ENCODE data around the gene SELENON.

SELENON gene

DNA sequence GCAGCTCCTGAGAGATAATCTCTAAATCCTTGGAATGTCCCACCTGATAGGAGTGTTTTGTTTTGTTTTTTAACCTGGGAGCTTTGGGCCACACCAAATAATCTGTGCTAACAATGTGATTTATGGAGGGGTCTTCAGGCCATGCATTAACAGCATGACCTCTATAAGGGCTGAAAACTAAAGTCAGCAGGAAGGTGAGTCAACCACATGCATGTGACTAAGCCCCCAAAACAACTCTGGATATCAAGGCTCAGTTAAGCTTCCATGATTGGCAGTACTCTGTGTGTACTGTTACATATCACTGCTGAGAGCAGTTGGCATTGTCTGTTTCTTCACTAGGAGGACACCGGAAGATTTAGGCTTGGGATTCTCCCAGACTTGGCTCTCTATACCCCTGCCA, 48.5 kb downstream of the SELENON start:
- H4K8ac ChIP-seq (ENCODE audit: low read depth, low read length) = no peak overlapping the region
- no peak overlapping the region for H2BK15ac ChIP-seq (ENCODE audit: low read length)
- no peak overlapping the region for H2AK5ac ChIP-seq (ENCODE audit: low read depth, low read length)
- H2AFZ ChIP-seq (ENCODE audit: low read length) = no peak overlapping the region
- peaks cover 0 to 4% of the 10 kb centered on the region in 2 donors for H3K4me1 ChIP-seq (ENCODE audit: control insufficient read depth in 2 of 2, insufficient read depth in 1 of 2, low read depth in 1 of 2, low read length in 2 of 2)
- no peaks in the 10 kb centered on the region for H3K79me1 ChIP-seq (ENCODE audit: low read depth, low read length)
- no peak overlapping the region for H2BK120ac ChIP-seq (ENCODE audit: low read depth, low read length)
- no peak overlapping the region for H2BK5ac ChIP-seq (ENCODE audit: low read length)
- H3K27ac ChIP-seq (replicated peaks; ENCODE audit: low read length) = no peak overlapping the region
- no peak overlapping the region for H3K4ac ChIP-seq (ENCODE audit: low read length)
- no peak overlapping the region for H3K14ac ChIP-seq (ENCODE audit: low read length)
- no peak overlapping the region for H3K9ac ChIP-seq (ENCODE audit: low read depth, low read length, poor library complexity)
- no peak overlapping the region for H3K4me2 ChIP-seq (ENCODE audit: insufficient read depth, low read length, poor library complexity, severe bottlenecking)
- H2BK12ac ChIP-seq (ENCODE audit: low read length) = no peak overlapping the region
- H3K18ac ChIP-seq (ENCODE audit: low read length) = no peak overlapping the region
- peaks cover 0 to 2% (median 0%) of the 10 kb centered on the region in 3 experiments for H3K27me3 ChIP-seq (ENCODE audit: control insufficient read depth in 3 of 3, insufficient read depth in 3 of 3, low read depth in 1 of 3, low read length in 3 of 3)
- no CpG with 5 or more reads among the region's 1 CpG for WGBS, 2 donors (ENCODE audit: extremely low coverage in 2 of 2, insufficient read length in 2 of 2, insufficient replicate concordance in 1 of 2)
- DNase-seq (ENCODE audit: low spot score) = no peak
- no peaks in the 10 kb centered on the region for H3K36me3 ChIP-seq (replicated peaks in 1 of 2; ENCODE audit: control insufficient read depth in 2 of 2, insufficient read depth in 2 of 2, low read length in 2 of 2)
- H3K9me3 ChIP-seq (replicated peaks in 1 of 2; ENCODE audit: control insufficient read depth in 2 of 2, insufficient read depth in 1 of 2, low read depth in 1 of 2, low read length in 2 of 2) = peaks cover 0 to 4% of the 10 kb centered on the region in 2 donors
- no peak overlapping the region for H4K91ac ChIP-seq (ENCODE audit: low read depth, low read length, poor library complexity)
- H3K4me3 ChIP-seq (ENCODE audit: low read length in 2 of 2) = no peak overlapping the region
- no peak overlapping the region for H3K23ac ChIP-seq (ENCODE audit: low read depth, low read length, poor library complexity)

DNA sequence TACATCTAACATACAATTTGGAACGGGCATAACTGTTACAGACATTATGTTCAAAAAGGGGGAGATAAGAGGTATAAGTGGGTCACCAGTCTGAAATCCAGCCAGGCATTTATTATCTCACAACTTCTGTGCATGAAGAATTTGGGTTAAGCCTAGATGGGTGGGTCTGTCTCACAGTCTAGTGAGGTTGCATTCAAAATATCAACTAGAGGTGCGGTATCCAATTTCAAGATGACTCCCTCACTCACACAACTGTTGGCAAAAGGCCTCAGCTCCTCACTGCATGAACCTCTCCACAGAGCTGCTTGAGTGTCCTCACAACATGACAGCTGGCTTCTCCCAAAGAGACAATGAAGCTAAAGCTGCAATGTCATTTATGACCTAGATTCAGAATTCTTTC, 54.6 kb downstream of the SELENON start:
- no peak overlapping the region for H4K8ac ChIP-seq (ENCODE audit: low read depth, low read length)
- H3K9me3 ChIP-seq (replicated peaks in 1 of 2; ENCODE audit: control insufficient read depth in 2 of 2, insufficient read depth in 1 of 2, low read depth in 1 of 2, low read length in 2 of 2) = peaks cover 0 to 4% of the 10 kb centered on the region in 2 donors
- no peak overlapping the region for H3K9ac ChIP-seq (ENCODE audit: low read depth, low read length, poor library complexity)
- H3K27ac ChIP-seq (replicated peaks; ENCODE audit: low read length) = no peak overlapping the region
- no peak overlapping the region for H2BK15ac ChIP-seq (ENCODE audit: low read length)
- H3K4me1 ChIP-seq (ENCODE audit: control insufficient read depth in 2 of 2, insufficient read depth in 1 of 2, low read depth in 1 of 2, low read length in 2 of 2) = peaks cover 2 to 3% of the 10 kb centered on the region in 2 donors
- no peak overlapping the region for H3K4me2 ChIP-seq (ENCODE audit: insufficient read depth, low read length, poor library complexity, severe bottlenecking)
- no peak overlapping the region for H3K14ac ChIP-seq (ENCODE audit: low read length)
- H3K27me3 ChIP-seq (ENCODE audit: control insufficient read depth in 3 of 3, insufficient read depth in 3 of 3, low read depth in 1 of 3, low read length in 3 of 3) = peaks cover 0 to 2% (median 0%) of the 10 kb centered on the region in 3 experiments
- no peak overlapping the region for H2BK120ac ChIP-seq (ENCODE audit: low read depth, low read length)
- no peak overlapping the region for H3K23ac ChIP-seq (ENCODE audit: low read depth, low read length, poor library complexity)
- no peaks in the 10 kb centered on the region for H3K36me3 ChIP-seq (replicated peaks in 1 of 2; ENCODE audit: control insufficient read depth in 2 of 2, insufficient read depth in 2 of 2, low read length in 2 of 2)
- H2AFZ ChIP-seq (ENCODE audit: low read length) = no peak overlapping the region
- no peak overlapping the region for H2BK12ac ChIP-seq (ENCODE audit: low read length)
- no peaks in the 10 kb centered on the region for H3K79me1 ChIP-seq (ENCODE audit: low read depth, low read length)
- WGBS, 2 donors (ENCODE audit: extremely low coverage in 2 of 2, insufficient read length in 2 of 2, insufficient replicate concordance in 1 of 2) = no CpG with 5 or more reads among the region's 2 CpGs
- no peak overlapping the region for H2AK5ac ChIP-seq (ENCODE audit: low read depth, low read length)
- H2BK5ac ChIP-seq (ENCODE audit: low read length) = no peak overlapping the region
- H3K18ac ChIP-seq (ENCODE audit: low read length) = no peak overlapping the region
- no peak overlapping the region for H3K4me3 ChIP-seq (ENCODE audit: low read length in 2 of 2)
- no peak overlapping the region for H4K91ac ChIP-seq (ENCODE audit: low read depth, low read length, poor library complexity)
- no peak for DNase-seq (ENCODE audit: low spot score)
- no peak overlapping the region for H3K4ac ChIP-seq (ENCODE audit: low read length)

GRCh38 chr1:25856856-25857255, 56.9 kb downstream of the SELENON start:
- H3K9ac ChIP-seq (ENCODE audit: low read depth, low read length, poor library complexity) = no peak overlapping the region
- H2BK12ac ChIP-seq (ENCODE audit: low read length) = no peak overlapping the region
- no peak overlapping the region for H3K23ac ChIP-seq (ENCODE audit: low read depth, low read length, poor library complexity)
- H3K27me3 ChIP-seq (ENCODE audit: control insufficient read depth in 3 of 3, insufficient read depth in 3 of 3, low read depth in 1 of 3, low read length in 3 of 3) = peaks cover 0 to under 1% (median 0%) of the 10 kb centered on the region in 3 experiments
- H3K4me1 ChIP-seq (ENCODE audit: control insufficient read depth in 2 of 2, insufficient read depth in 1 of 2, low read depth in 1 of 2, low read length in 2 of 2) = peaks cover 3 to 6% of the 10 kb centered on the region in 2 donors
- no peak for DNase-seq (ENCODE audit: low spot score)
- no peak overlapping the region for H3K14ac ChIP-seq (ENCODE audit: low read length)
- no peak overlapping the region for H3K4me2 ChIP-seq (ENCODE audit: insufficient read depth, low read length, poor library complexity, severe bottlenecking)
- no peak overlapping the region for H4K91ac ChIP-seq (ENCODE audit: low read depth, low read length, poor library complexity)
- no peaks in the 10 kb centered on the region for H3K36me3 ChIP-seq (replicated peaks in 1 of 2; ENCODE audit: control insufficient read depth in 2 of 2, insufficient read depth in 2 of 2, low read length in 2 of 2)
- H3K79me1 ChIP-seq (ENCODE audit: low read depth, low read length) = no peaks in the 10 kb centered on the region
- no peak overlapping the region for H3K4me3 ChIP-seq (ENCODE audit: low read length in 2 of 2)
- H3K27ac ChIP-seq (replicated peaks; ENCODE audit: low read length) = no peak overlapping the region
- H2BK15ac ChIP-seq (ENCODE audit: low read length) = no peak overlapping the region
- no peak overlapping the region for H2AFZ ChIP-seq (ENCODE audit: low read length)
- H3K18ac ChIP-seq (ENCODE audit: low read length) = no peak overlapping the region
- H2BK5ac ChIP-seq (ENCODE audit: low read length) = no peak overlapping the region
- peaks cover 0 to 3% of the 10 kb centered on the region in 2 donors for H3K9me3 ChIP-seq (replicated peaks in 1 of 2; ENCODE audit: control insufficient read depth in 2 of 2, insufficient read depth in 1 of 2, low read depth in 1 of 2, low read length in 2 of 2)
- H2AK5ac ChIP-seq (ENCODE audit: low read depth, low read length) = no peak overlapping the region
- H2BK120ac ChIP-seq (ENCODE audit: low read depth, low read length) = no peak overlapping the region
- WGBS, 2 donors (ENCODE audit: extremely low coverage in 2 of 2, insufficient read length in 2 of 2, insufficient replicate concordance in 1 of 2) = no CpG with 5 or more reads among the region's 11 CpGs
- no peak overlapping the region for H3K4ac ChIP-seq (ENCODE audit: low read length)
- no peak overlapping the region for H4K8ac ChIP-seq (ENCODE audit: low read depth, low read length)

DNA sequence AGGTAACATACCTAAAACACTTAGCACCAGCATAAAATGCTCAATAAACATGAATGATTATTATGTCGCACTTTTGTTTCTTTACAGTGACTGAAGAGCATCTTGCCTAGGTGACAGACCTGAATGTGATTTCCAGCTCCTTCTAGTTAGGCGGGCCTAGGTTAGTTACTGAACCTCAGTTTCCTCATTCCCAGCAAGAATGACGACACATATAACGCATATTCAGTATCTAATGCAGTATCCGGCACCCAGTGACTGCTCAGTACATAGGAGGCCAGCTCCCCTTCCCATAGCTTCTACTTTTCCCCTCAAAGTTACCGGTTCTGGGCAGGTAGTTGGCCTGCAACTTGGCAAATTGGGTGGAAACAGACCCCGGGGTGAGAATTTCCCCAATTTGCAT, 58.5 kb downstream of the SELENON start:
- Histone ChIP-seq H2AFZ (ENCODE audit: low read length) (peak overlapping the region; percentile 93), H2BK120ac (ENCODE audit: low read depth, low read length) (no peak overlapping the region), H3K4me1 (ENCODE audit: control insufficient read depth in 2 of 2, insufficient read depth in 1 of 2, low read depth in 1 of 2, low read length in 2 of 2) (peaks cover 3 to 6% of the 10 kb centered on the region in 2 donors), H3K27ac (replicated peaks; ENCODE audit: low read length) (no peak overlapping the region), H3K79me1 (ENCODE audit: low read depth, low read length) (no peaks in the 10 kb centered on the region), H3K18ac (ENCODE audit: low read length) (peak overlapping the region; percentile 82), H2AK5ac (ENCODE audit: low read depth, low read length) (no peak overlapping the region), H4K91ac (ENCODE audit: low read depth, low read length, poor library complexity) (no peak overlapping the region), H2BK15ac (ENCODE audit: low read length) (no peak overlapping the region), H4K8ac (ENCODE audit: low read depth, low read length) (no peak overlapping the region), H3K27me3 (ENCODE audit: control insufficient read depth in 3 of 3, insufficient read depth in 3 of 3, low read depth in 1 of 3, low read length in 3 of 3) (no peaks in the 10 kb centered on the region), H2BK5ac (ENCODE audit: low read length) (no peak overlapping the region), H3K36me3 (replicated peaks in 1 of 2; ENCODE audit: control insufficient read depth in 2 of 2, insufficient read depth in 2 of 2, low read length in 2 of 2) (peaks cover 2 to 14% of the 10 kb centered on the region in 2 donors), H3K4me2 (ENCODE audit: insufficient read depth, low read length, poor library complexity, severe bottlenecking) (peak overlapping the region; percentile 98), H3K9ac (ENCODE audit: low read depth, low read length, poor library complexity) (peak overlapping the region; percentile 46), H3K4ac (ENCODE audit: low read length) (no peak overlapping the region), H3K4me3 (ENCODE audit: low read length in 2 of 2) (peak overlapping the region; percentile 92), H3K23ac (ENCODE audit: low read depth, low read length, poor library complexity) (peak overlapping the region; percentile 90), H3K14ac (ENCODE audit: low read length) (no peak overlapping the region), H2BK12ac (ENCODE audit: low read length) (no peak overlapping the region), H3K9me3 (replicated peaks in 1 of 2; ENCODE audit: control insufficient read depth in 2 of 2, insufficient read depth in 1 of 2, low read depth in 1 of 2, low read length in 2 of 2) (no peaks in the 10 kb centered on the region)
- no peak for DNase-seq (ENCODE audit: low spot score)
- WGBS, 2 donors (ENCODE audit: extremely low coverage in 2 of 2, insufficient read length in 2 of 2, insufficient replicate concordance in 1 of 2) = no CpG with 5 or more reads among the region's 7 CpGs

Data from neuronal stem cell (in vitro differentiated cells).